Kidney (tissue), 14 donors: ENCODE results near the gene NKIRAS1. TPM values are rescaled to one million over a fixed set of nuclear protein-coding genes. Genes with fewer than 3 reads are reported as not detected.

ENCODE experiments used
- DNase-seq, 5 donors: peaks; one replicate each; pipeline ENCODE4 v3.0.0-alpha.2; 2013 to 2020
- FAIRE-seq: peaks from 2 replicates; lab custom pipeline; 2012; peaks lifted over from hg19 to GRCh38; lab: Jason Lieb, UNC
- H3K27ac ChIP-seq, 2 donors: one replicate each; pipeline ENCODE4 v1.7.0; 2013; ENCODE audit warnings: low read depth in 2 of 2, low read length in 2 of 2, inconsistent platforms in 1 of 2
- H3K27me3 ChIP-seq: one replicate; pipeline ENCODE4 v1.7.1; 2013; ENCODE audit warnings: low read length, inconsistent platforms; ENCODE audit not compliant: control insufficient read depth, insufficient read depth
- H3K36me3 ChIP-seq, 3 donors: one replicate each; pipeline versions ENCODE4 v1.7.0 to v1.7.1; 2013; ENCODE audit warnings: low read length in 3 of 3, control low read depth in 1 of 3, inconsistent platforms in 1 of 3; ENCODE audit not compliant: insufficient read depth in 3 of 3, control insufficient read depth in 2 of 3
- H3K4me1 ChIP-seq, 3 donors: one replicate each; pipeline versions ENCODE4 v1.7.0 to v1.7.1; 2013; ENCODE audit warnings: low read length in 3 of 3, inconsistent platforms in 1 of 3, low read depth in 1 of 3; ENCODE audit not compliant: control insufficient read depth in 2 of 3, insufficient read depth in 2 of 3
- H3K4me3 ChIP-seq, 3 donors: one replicate each; pipeline versions ENCODE4 v1.7.0 to v1.8.1; 2013; ENCODE audit warnings: low read length in 3 of 3, control low read depth in 1 of 3, inconsistent platforms in 1 of 3
- H3K9ac ChIP-seq, 3 donors: one replicate each; pipeline versions ENCODE4 v1.7.0 to v1.7.1; 2013; ENCODE audit warnings: low read length in 3 of 3, control low read depth in 1 of 3, inconsistent platforms in 1 of 3
- H3K9me3 ChIP-seq, 3 donors: one replicate each; pipeline versions ENCODE4 v1.7.0 to v1.7.1; 2013; ENCODE audit warnings: low read length in 3 of 3, control low read depth in 1 of 3, inconsistent platforms in 1 of 3; ENCODE audit not compliant: control insufficient read depth in 2 of 3, insufficient read depth in 1 of 3
- CTCF ChIP-seq: IDR thresholded peaks from 3 replicates; pipeline ENCODE4 v1.5.1; 2012; ENCODE audit warnings: mild to moderate bottlenecking, moderate library complexity, borderline replicate concordance; ENCODE audit not compliant: insufficient read depth; ENCODE audit errors: extremely low read depth
- intact Hi-C: fragments of 100-400 bp; cut with DNase I; formaldehyde crosslinking; loops from one replicate; pipeline ENCODE4 v1.11.1; 2022
- polyA plus RNA-seq: library from polyadenylated mRNA; stranded (reverse); fragments of 350-450 nt; fragmentation: Illumina TruSeq; extraction: RNeasy Lipid Tissue Mini Kit (QIAGEN cat#74804); gene quantifications from one replicate; pipeline ENCODE4 v1.2.3, GENCODE V29; 2014; ENCODE audit warnings: low read depth, low replicate concordance; ENCODE audit not compliant: insufficient read depth
- total RNA-seq: library from RNA; stranded (reverse); fragmentation: NEBNext Ultra II Directional; extraction: Animal tissue kit (Norgen Biotek cat#: 25700); gene quantifications from one replicate; pipeline ENCODE4 v1.2.1, GENCODE V29; 2021
- donor health status: control.
- donor health status: control.
- donor health status: control.
- donor health status: control.
- donor health status: control.
- donor health status: DM: yes; HTN: yes; CAD: no.
- donor health status: Normal renal cell carcinoma (clear cell type).

The NKIRAS1 gene
- total and polyA plus RNA-seq, 2 donors from 2014 or later, result 7.1 to 17.2 TPM

GRCh38 chr3:23952646-23953045 is 35.9 kb upstream of the NKIRAS1 start:
- H3K4me1 ChIP-seq, result peaks cover 0 to 20% (median 11%) of the 10 kb centered on the region in 3 donors
- no peak for DNase-seq
- H3K9ac ChIP-seq, result no peak overlapping the region
- no peak overlapping the region for H3K27ac ChIP-seq
- no peaks in the 10 kb centered on the region for H3K27me3 ChIP-seq
- no peak overlapping the region for H3K4me3 ChIP-seq
- no peaks in the 10 kb centered on the region for H3K9me3 ChIP-seq
- intact Hi-C loops, result no loop called here
- TF ChIP-seq CTCF, result no peak
- peaks cover 0 to 16% (median 2%) of the 10 kb centered on the region in 3 donors for H3K36me3 ChIP-seq
- no peak for FAIRE-seq

GRCh38 chr3:23950293-23950692 is 33.5 kb upstream of the NKIRAS1 start:
- intact Hi-C loops, result no loop called here
- Histone ChIP-seq H3K9ac (no peak overlapping the region), H3K9me3 (no peaks in the 10 kb centered on the region), H3K36me3 (peaks cover 2 to 7% (median 2%) of the 10 kb centered on the region in 3 donors), H3K4me3 (peak overlapping the region in 2 of 3 donors; percentile 15 to 31), H3K27ac (no peak overlapping the region), H3K27me3 (no peaks in the 10 kb centered on the region), H3K4me1 (peaks cover 0 to 30% (median 24%) of the 10 kb centered on the region in 3 donors)
- FAIRE-seq, result no peak
- TF ChIP-seq CTCF, result no peak
- DNase-seq, result no peak

GRCh38 chr3:23949784-23950183 is 33.0 kb upstream of the NKIRAS1 start:
- DNase-seq, result peak in 1 of 5 donors; percentile 27
- Histone ChIP-seq H3K27ac (peak overlapping the region in 1 of 2 donors; percentile 12), H3K9me3 (no peaks in the 10 kb centered on the region), H3K9ac (no peak overlapping the region), H3K27me3 (no peaks in the 10 kb centered on the region), H3K4me3 (peak overlapping the region in 1 of 3 donors; percentile 31), H3K36me3 (peaks cover 0 to 4% (median 2%) of the 10 kb centered on the region in 3 donors), H3K4me1 (peaks cover 0 to 30% (median 24%) of the 10 kb centered on the region in 3 donors)
- no peak for FAIRE-seq
- intact Hi-C loops, result no loop called here
- no peak for TF ChIP-seq CTCF

- Histone ChIP-seq H3K9ac (no peak overlapping the region), H3K27me3 (no peaks in the 10 kb centered on the region), H3K4me3 (no peak overlapping the region), H3K9me3 (no peaks in the 10 kb centered on the region), H3K4me1 (peaks cover 0 to 30% (median 26%) of the 10 kb centered on the region in 3 donors), H3K27ac (no peak overlapping the region), H3K36me3 (peaks cover 0 to 2% (median 0%) of the 10 kb centered on the region in 3 donors)
- intact Hi-C loops, result no loop called here
- FAIRE-seq (no peak), DNase-seq (no peak)
- TF ChIP-seq CTCF, result no peak
Measured at GRCh38 chr3:23948761-23949160, 32.0 kb upstream of the NKIRAS1 start.
